ENCODE data around the gene ANKRD13D. TPM values are rescaled to one million over a fixed set of nuclear protein-coding genes. Genes with fewer than 3 reads are reported as not detected.
"Not testable (repeated sequence)": the region's sequence is repeated elsewhere in the genome, so short reads cannot be mapped to it uniquely, and the experiment has no call there.

Gene ANKRD13D
- total and polyA plus RNA-seq, 2 of the 8 experiments (the other 6 are each of a cell fraction or from before 2014, with no cell fraction given), result 24.9 to 26.5 TPM

GRCh38 chr11:67260885-67261639 lies 28.0 kb upstream of the ANKRD13D start:
- Histone ChIP-seq H4K8ac (ENCODE audit: extremely low read depth, insufficient read depth, low read length) (peak overlapping the region; percentile 72; the same call in 1 of the 2 replicates), H2AFZ (ENCODE audit: low read length) (peak overlapping the region; percentile 98), H3K4me2 (ENCODE audit: insufficient read depth in 1 of 2, low read depth in 2 of 2, low read length in 2 of 2) (peak overlapping the region; percentile 91 to 97), H4K5ac (ENCODE audit: insufficient read length, low read depth, low read length) (peak overlapping the region; percentile 89), H3K9ac (replicated peaks in 1 of 4; ENCODE audit: extremely low read depth in 1 of 4, low read depth in 3 of 4, low read length in 3 of 4) (peak overlapping the region in 1 of 4 experiments; percentile 63; a peak in 1 of 7 replicates), H3K18ac (ENCODE audit: extremely low read depth, low read length) (peak overlapping the region; percentile 85), H4K91ac (replicated peaks; ENCODE audit: insufficient read length, low read length) (peak overlapping the region; percentile 71), H3K4me3 (ENCODE audit: extremely low read depth in 1 of 4, insufficient read depth in 2 of 4, low read depth in 3 of 4, low read length in 4 of 4) (peak overlapping the region; percentile 36 to 56 (median 44); a peak in 7 of 8 replicates), H3K4me1 (replicated peaks in 1 of 4; ENCODE audit: control insufficient read depth in 3 of 4, insufficient read depth in 4 of 4, low read length in 3 of 4) (peaks cover 0 to 16% (median 14%) of the 10 kb centered on the region in 4 experiments; a peak in 6 of 7 replicates), H3K4ac (replicated peaks; ENCODE audit: insufficient read length, low read depth, low read length) (peak overlapping the region; percentile 24), H3K36me3 (ENCODE audit: control insufficient read depth in 2 of 4, insufficient read depth in 4 of 4, low read length in 3 of 4) (peaks cover 2 to 10% (median 7%) of the 10 kb centered on the region in 4 experiments; a peak in 7 of 8 replicates), H3K56ac (replicated peaks; ENCODE audit: insufficient read length, low read depth, low read length) (peak overlapping the region; percentile 21)
- not testable (repeated sequence) for H2BK15ac ChIP-seq (ENCODE audit: low read length); H2BK120ac ChIP-seq (replicated peaks; ENCODE audit: low read depth, low read length); H3K23ac ChIP-seq (ENCODE audit: insufficient read length); H3K23me2 ChIP-seq (ENCODE audit: low read depth, low read length); H3K27ac ChIP-seq (ENCODE audit: low read depth, low read length); H3K79me1 ChIP-seq (ENCODE audit: low read depth, low read length); H3K79me2 ChIP-seq (ENCODE audit: control insufficient read depth in 1 of 2, insufficient read depth in 2 of 2, low read length in 2 of 2); H3K14ac ChIP-seq (ENCODE audit: insufficient read length); H2AK5ac ChIP-seq (ENCODE audit: low read depth, low read length); H4K20me1 ChIP-seq (replicated peaks in 1 of 2; ENCODE audit: control insufficient read depth in 1 of 2, insufficient read depth in 2 of 2, low read length in 2 of 2); H3K27me3 ChIP-seq (replicated peaks in 1 of 4; ENCODE audit: control insufficient read depth in 3 of 4, extremely low read depth in 1 of 4, insufficient read depth in 3 of 4, low read length in 3 of 4); FAIRE-seq; H2BK20ac ChIP-seq (ENCODE audit: low read length); H2BK5ac ChIP-seq (ENCODE audit: low read depth, low read length); H2BK12ac ChIP-seq (ENCODE audit: low read depth, low read length); H3K9me3 ChIP-seq (ENCODE audit: insufficient read depth in 2 of 2, low read depth in 1 of 2, low read length in 1 of 2)
- 52% methylated on average over 41 of the region's 50 CpGs; no CpG with 5 or more reads in 1 of the 2 experiments for WGBS, 2 experiments (ENCODE audit: extremely low coverage in 1 of 2, insufficient coverage in 1 of 2, insufficient read length in 1 of 2, insufficient replicate concordance in 2 of 2, low coverage in 1 of 2, low lambda C conversion rate in 2 of 2, missing lambda C conversion rate in 1 of 2)
- ChIA-PET POLR2A (ENCODE audit: partially characterized antibody) (interaction anchor here (0.6 to 2.4 kb wide), 13 partner anchors 8 to 182 kb away, joined by 3 to 24 read pairs (median 4); partner anchors contain the start of gene ANKRD13D), CTCF (ENCODE audit: partially characterized antibody) (interaction anchor here (0.9 to 13.0 kb wide), 29 partner anchors 8 to 1037 kb away, joined by 3 to 186 read pairs (median 6); partner anchors contain the start of genes ANKRD13D, CLCF1, POLD4 and SSH3)
- TF ChIP-seq NRF1 (IDR thresholded peaks at IDR 0.05; ENCODE audit: low read depth, low read length) (peak; percentile 63), RBBP5 (IDR thresholded peaks at IDR 0.05; ENCODE audit: borderline replicate concordance, low read depth, low read length) (0 out of 2 replicates have a peak, but pooled peaks have one; percentile 42)
- DNase-seq (ENCODE audit: low read depth in 1 of 2, low spot score in 2 of 2), result peak in 1 of 2 experiments; percentile 91
